DOHH2 (cell line): ENCODE measurements around the gene CA12.

Source experiments
- H3F3A ChIP-seq: fragments of 200-600 bp; sonication (generic), shearing (Covaris generic); 2 replicates; pipeline ENCODE4 v1.6.0; 2016; ENCODE audit warnings: antibody characterized with exemption, mild to moderate bottlenecking; ENCODE audit not compliant: control insufficient read depth, insufficient read depth
- H3K27ac ChIP-seq: fragments of 200-600 bp; sonication (generic); 2 replicates; pipeline ENCODE4 v1.5.1; 2014; ENCODE audit warnings: low read depth, mild to moderate bottlenecking, low read length, moderate library complexity
- H3K27me3 ChIP-seq: fragments of 200-600 bp; sonication (generic); 2 replicates; pipeline ENCODE4 v1.6.1; 2014; ENCODE audit warnings: mild to moderate bottlenecking, low read length, mixed read lengths; ENCODE audit not compliant: control insufficient read depth
- H3K36me3 ChIP-seq: fragments of 200-600 bp; sonication (generic); 2 replicates; pipeline ENCODE4 v1.6.1; 2014; ENCODE audit warnings: mild to moderate bottlenecking, low read length, moderate library complexity, mixed read lengths; ENCODE audit not compliant: control insufficient read depth
- H3K4me1 ChIP-seq: fragments of 200-600 bp; sonication (generic); 2 replicates; pipeline ENCODE4 v1.6.1; 2014; ENCODE audit warnings: mild to moderate bottlenecking, low read length, mixed read lengths; ENCODE audit not compliant: control insufficient read depth
- H3K4me2 ChIP-seq: fragments of 200-600 bp; sonication (generic); 2 replicates; pipeline ENCODE4 v1.6.0; 2014; ENCODE audit warnings: mild to moderate bottlenecking, low read length, moderate library complexity
- H3K4me3 ChIP-seq: fragments of 200-600 bp; sonication (generic); 2 replicates; pipeline ENCODE4 v1.5.1; 2014; ENCODE audit warnings: mild to moderate bottlenecking, low read length, mixed read lengths
- H3K79me2 ChIP-seq: fragments of 200-600 bp; sonication (generic); 2 replicates; pipeline ENCODE4 v1.6.1; 2014; ENCODE audit warnings: mild to moderate bottlenecking, low read length, mixed read lengths; ENCODE audit not compliant: control insufficient read depth
- H3K9me2 ChIP-seq: fragments of 200-600 bp; sonication (generic); replicated peaks from 2 replicates; pipeline ENCODE4 v1.6.1; 2014; ENCODE audit warnings: mild to moderate bottlenecking, low read length, mixed read lengths; ENCODE audit not compliant: control insufficient read depth
- H3K9me3 ChIP-seq: fragments of 200-600 bp; sonication (generic); 2 replicates; pipeline ENCODE4 v1.6.1; 2014; ENCODE audit warnings: antibody characterized with exemption, low read length, mixed read lengths; ENCODE audit not compliant: control insufficient read depth, insufficient read depth
- H4K20me1 ChIP-seq: fragments of 200-600 bp; sonication (generic); 2 replicates; pipeline ENCODE4 v1.6.0; 2014; ENCODE audit warnings: low read depth, mild to moderate bottlenecking, antibody characterized with exemption, low read length, moderate library complexity; ENCODE audit not compliant: control insufficient read depth, insufficient read depth
- CTCF ChIP-seq: fragments of 200-600 bp; sonication (generic); IDR thresholded peaks from one replicate; pipeline ENCODE4 v1.5.1; 2014; ENCODE audit warnings: antibody characterized with exemption, mild to moderate bottlenecking, low read depth, low read length; ENCODE audit not compliant: poor library complexity, severe bottlenecking
- EZH2phosphoT487 ChIP-seq: fragments of 200-600 bp; sonication (generic); IDR thresholded peaks from 2 replicates; pipeline ENCODE4 v1.6.1; 2017; ENCODE audit warnings: borderline replicate concordance, mild to moderate bottlenecking, antibody characterized with exemption, low read length, moderate library complexity, mixed read lengths

Gene CA12

GRCh38 chr15:63372018-63372705, 9.5 kb downstream of the CA12 start:
- Histone ChIP-seq H3K4me1 (no peaks in the 10 kb centered on the region), H3K4me3 (no peak overlapping the region), H3K36me3 (no peaks in the 10 kb centered on the region), H3F3A (no peaks in the 10 kb centered on the region), H3K4me2 (no peak overlapping the region), H3K79me2 (no peaks in the 10 kb centered on the region), H4K20me1 (no peaks in the 10 kb centered on the region), H3K27ac (no peak overlapping the region), H3K9me3 (no peaks in the 10 kb centered on the region), H3K9me2 (no peaks in the 10 kb centered on the region), H3K27me3 (peaks cover 11% of the 10 kb centered on the region; the same call in 1 of the 2 replicates)
- TF ChIP-seq EZH2phosphoT487 (no peak), CTCF (no peak)

GRCh38 chr15:63371297-63371918, 10.2 kb downstream of the CA12 start:
- TF ChIP-seq EZH2phosphoT487 (no peak), CTCF (no peak)
- Histone ChIP-seq H3F3A (no peaks in the 10 kb centered on the region), H3K9me3 (no peaks in the 10 kb centered on the region), H3K27ac (no peak overlapping the region), H4K20me1 (no peaks in the 10 kb centered on the region), H3K4me3 (no peak overlapping the region), H3K36me3 (no peaks in the 10 kb centered on the region), H3K4me2 (no peak overlapping the region), H3K9me2 (no peaks in the 10 kb centered on the region), H3K79me2 (no peaks in the 10 kb centered on the region), H3K4me1 (no peaks in the 10 kb centered on the region), H3K27me3 (peaks cover 11% of the 10 kb centered on the region; the same call in 1 of the 2 replicates)

GRCh38 chr15:63370764-63371163, 10.9 kb downstream of the CA12 start:
- H3K4me3 ChIP-seq = no peak overlapping the region
- H3K9me3 ChIP-seq = no peaks in the 10 kb centered on the region
- no peaks in the 10 kb centered on the region for H4K20me1 ChIP-seq
- no peaks in the 10 kb centered on the region for H3K9me2 ChIP-seq
- no peaks in the 10 kb centered on the region for H3K79me2 ChIP-seq
- no peaks in the 10 kb centered on the region for H3F3A ChIP-seq
- H3K4me1 ChIP-seq = no peaks in the 10 kb centered on the region
- no peak overlapping the region for H3K4me2 ChIP-seq
- H3K27me3 ChIP-seq = peaks cover 11% of the 10 kb centered on the region; the same call in 1 of the 2 replicates
- H3K27ac ChIP-seq = no peak overlapping the region
- TF ChIP-seq CTCF = no peak
- TF ChIP-seq EZH2phosphoT487 = no peak
- no peaks in the 10 kb centered on the region for H3K36me3 ChIP-seq
